ENCODE measurements around the gene NANOGP8. TPM values are rescaled to one million over a fixed set of nuclear protein-coding genes. Genes with fewer than 3 reads are reported as not detected.

NANOGP8 gene
- total RNA-seq, 2 experiments from 2014 or later: not detected

DNA sequence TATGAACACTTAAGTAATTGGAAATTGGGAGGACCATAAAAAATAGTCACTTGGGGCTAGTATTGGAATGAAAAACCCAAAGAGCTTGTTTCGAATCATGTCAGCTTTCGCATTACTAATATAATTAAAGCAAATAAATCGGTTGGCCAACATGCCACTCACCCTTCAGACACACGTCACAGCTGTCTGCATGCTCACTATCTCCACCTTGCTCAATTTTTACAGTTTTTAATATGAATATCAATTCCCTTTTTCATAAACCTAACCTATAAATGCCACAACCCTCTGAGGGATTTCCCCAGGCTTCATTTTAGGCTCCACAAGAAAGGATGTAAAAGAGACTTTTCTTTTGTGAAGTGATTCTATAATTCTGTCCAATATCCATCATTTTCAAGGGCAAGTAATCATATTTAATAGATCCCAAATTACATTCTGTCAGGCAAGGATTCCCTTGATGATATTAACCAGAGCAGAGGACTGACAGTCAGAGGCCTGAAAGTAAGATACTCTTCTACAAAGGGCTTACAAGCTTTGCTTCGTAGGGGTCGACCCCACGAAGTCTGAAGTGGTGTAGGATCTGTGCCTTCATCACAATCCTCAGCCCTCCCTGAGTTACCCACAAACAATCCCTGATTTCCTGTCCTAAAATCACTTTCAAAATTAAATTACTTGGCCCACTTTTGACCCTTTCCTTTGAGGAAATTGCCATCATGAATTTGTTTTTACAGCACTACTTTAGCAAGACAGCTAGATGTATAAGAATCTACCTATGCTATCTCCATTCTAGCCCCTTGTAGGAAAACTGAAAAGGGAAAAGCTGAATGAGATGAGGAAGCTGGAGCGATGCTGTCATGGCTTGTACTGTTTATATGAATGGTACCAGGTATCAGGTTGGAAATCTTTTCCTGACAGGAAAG lies 44.5 kb downstream of the NANOGP8 start:
- ChIA-PET CTCF (no interaction called here), POLR2A (no interaction called here)
- no peaks in the 10 kb centered on the region for H3K4me1 Mint-ChIP-seq (ENCODE audit: low read depth)
- no peak overlapping the region for H3K4me3 Mint-ChIP-seq
- intact Hi-C loops (cut with micrococcal nuclease): no loop called here
- no peaks in the 10 kb centered on the region for H3K27me3 Mint-ChIP-seq
- no peaks in the 10 kb centered on the region for H3K36me3 Mint-ChIP-seq
- H3K27ac Mint-ChIP-seq: no peak overlapping the region
- no peak for DNase-seq
- no peaks in the 10 kb centered on the region for H3K9me3 Mint-ChIP-seq

DNA sequence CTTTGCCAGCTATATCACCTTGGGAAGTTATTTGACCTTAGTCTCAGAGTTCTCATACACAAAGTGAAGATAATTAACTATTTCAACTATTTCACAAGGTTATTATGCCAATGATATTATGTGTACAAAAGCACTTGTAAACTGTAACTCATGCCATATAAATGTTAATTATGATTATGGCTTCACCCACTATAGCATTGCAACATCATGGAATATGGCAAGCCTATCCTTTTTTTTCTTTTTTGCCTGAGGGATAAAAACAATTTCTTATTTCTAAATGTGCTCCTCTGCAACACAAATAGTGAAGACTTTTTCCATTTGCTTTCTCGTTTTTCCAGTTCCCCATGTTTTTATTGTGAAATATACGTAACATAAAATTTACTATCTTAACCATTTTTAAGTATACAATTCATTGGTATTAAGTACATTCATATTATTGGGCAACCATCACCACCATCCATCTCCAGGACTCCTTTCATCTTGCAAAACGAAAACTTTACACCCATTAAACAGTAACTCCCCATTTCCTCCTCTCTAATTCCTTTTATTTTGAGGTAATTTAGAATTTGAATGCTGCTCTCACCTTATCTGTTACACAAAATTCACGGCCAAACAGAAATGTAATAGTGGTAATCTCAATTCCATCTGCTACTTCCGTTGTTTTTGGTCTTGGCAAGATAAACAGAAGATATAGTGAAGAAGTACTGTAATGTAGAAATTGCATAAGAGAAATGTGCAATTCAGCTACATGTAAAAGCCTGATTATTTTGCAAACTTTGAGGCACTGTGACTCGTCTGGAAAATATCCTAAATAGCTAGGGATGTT lies 46.3 kb downstream of the NANOGP8 start:
- Mint-ChIP-seq H3K9me3 (no peaks in the 10 kb centered on the region), H3K36me3 (no peaks in the 10 kb centered on the region), H3K27me3 (no peaks in the 10 kb centered on the region), H3K4me1 (ENCODE audit: low read depth) (no peaks in the 10 kb centered on the region), H3K27ac (no peak overlapping the region), H3K4me3 (no peak overlapping the region)
- ChIA-PET POLR2A (no interaction called here), CTCF (no interaction called here)
- no peak for DNase-seq
- intact Hi-C loops (cut with micrococcal nuclease): no loop called here

Other genes with a start within 250 kb of the NANOGP8 start
- gene AQR, start 115.6 kb downstream of the NANOGP8 start, total RNA-seq: 10 to 100 TPM; 30.1 to 33.2 TPM
- 10 to 100 TPM; 36.6 to 38.5 TPM for gene ZNF770, start 97.0 kb downstream of the NANOGP8 start, total RNA-seq

Data from activated CD4-positive, alpha-beta memory T cell treated with anti-CD3 and anti-CD28 coated beads for 36 hours (primary cell).